Ectodermal cell (in vitro differentiated cells): ENCODE measurements around the gene COPS9.

Experiments
- H3K27ac ChIP-seq: 2 replicates; pipeline ENCODE4 v1.7.0; 2013; ENCODE audit warnings: mild to moderate bottlenecking, low read depth, low read length; ENCODE audit not compliant: insufficient read depth, poor library complexity, severe bottlenecking
- H3K27me3 ChIP-seq: 2 replicates; pipeline ENCODE4 v1.7.0; 2013; ENCODE audit warnings: mild to moderate bottlenecking, low read length; ENCODE audit not compliant: insufficient read depth, control insufficient read depth, poor library complexity, severe bottlenecking
- H3K36me3 ChIP-seq: one replicate; pipeline ENCODE4 v1.7.0; 2013; ENCODE audit warnings: low read length; ENCODE audit not compliant: control insufficient read depth, insufficient read depth
- H3K4me1 ChIP-seq: one replicate; pipeline ENCODE4 v1.7.0; 2013; ENCODE audit warnings: low read length; ENCODE audit not compliant: control insufficient read depth, insufficient read depth
- H3K4me3 ChIP-seq: 2 replicates; pipeline ENCODE4 v1.7.0; 2013; ENCODE audit warnings: low read depth, low read length, control low read depth; ENCODE audit not compliant: insufficient read depth
- H3K9me3 ChIP-seq: 2 replicates; pipeline ENCODE4 v1.7.0; 2013; ENCODE audit warnings: mild to moderate bottlenecking, low read length, moderate library complexity; ENCODE audit not compliant: control insufficient read depth
- WGBS, 2 experiments: methylation state at CpG; one replicate each; pipeline ENCODE4 v1.1.7; 2013; ENCODE audit warnings: missing lambda C conversion rate in 2 of 2; 5-methylcytosine and 5-hydroxymethylcytosine counted together

The COPS9 gene

GRCh38 chr2:240095556-240096523 lies 40.3 kb downstream of the COPS9 start:
- no peaks in the 10 kb centered on the region for H3K9me3 ChIP-seq
- peak overlapping the region; percentile 34 for H3K4me3 ChIP-seq
- 34 to 38% methylated on average over 43 of the region's 43 CpGs for WGBS, 2 experiments
- no peaks in the 10 kb centered on the region for H3K4me1 ChIP-seq
- no peak overlapping the region for H3K27ac ChIP-seq
- H3K27me3 ChIP-seq = peaks cover 19% of the 10 kb centered on the region
- no peaks in the 10 kb centered on the region for H3K36me3 ChIP-seq

- 82 to 89% methylated on average over 5 of the region's 5 CpGs for WGBS, 2 experiments
- no peaks in the 10 kb centered on the region for H3K27me3 ChIP-seq
- no peaks in the 10 kb centered on the region for H3K4me1 ChIP-seq
- no peak overlapping the region for H3K4me3 ChIP-seq
- H3K9me3 ChIP-seq = no peaks in the 10 kb centered on the region
- no peak overlapping the region for H3K27ac ChIP-seq
- H3K36me3 ChIP-seq = no peaks in the 10 kb centered on the region
Observed at GRCh38 chr2:240089306-240089705, 46.8 kb downstream of the COPS9 start.

- Histone ChIP-seq H3K27ac (no peak overlapping the region), H3K27me3 (no peaks in the 10 kb centered on the region), H3K4me3 (no peak overlapping the region), H3K9me3 (no peaks in the 10 kb centered on the region), H3K4me1 (no peaks in the 10 kb centered on the region), H3K36me3 (no peaks in the 10 kb centered on the region)
Observed at GRCh38 chr2:240086563-240086962, 49.5 kb downstream of the COPS9 start.
